Endothelial cell (in vitro differentiated cells): ENCODE measurements around the gene TSR3. TPM values are rescaled to one million over a fixed set of nuclear protein-coding genes. Genes with fewer than 3 reads are reported as not detected.

Experiments used
- DNase-seq: peaks from one replicate; pipeline ENCODE4 v3.0.0; 2021; ENCODE audit warnings: low spot score
- H3K27ac Mint-ChIP-seq: one replicate; pipeline ENCODE4 v1.8.0; 2021; ENCODE audit warnings: mixed read lengths, inconsistent platforms; ENCODE audit not compliant: unreplicated experiment
- H3K27me3 Mint-ChIP-seq: one replicate; pipeline ENCODE4 v1.8.0; 2021; ENCODE audit warnings: mild to moderate bottlenecking, moderate library complexity, mixed read lengths, inconsistent platforms; ENCODE audit not compliant: unreplicated experiment
- H3K36me3 Mint-ChIP-seq: one replicate; pipeline ENCODE4 v1.8.0; 2021; ENCODE audit warnings: mild to moderate bottlenecking, low read depth, mixed read lengths, inconsistent platforms; ENCODE audit not compliant: unreplicated experiment
- H3K4me1 Mint-ChIP-seq: one replicate; pipeline ENCODE4 v1.8.0; 2021; ENCODE audit warnings: mild to moderate bottlenecking, mixed read lengths, inconsistent platforms; ENCODE audit not compliant: unreplicated experiment
- H3K4me3 Mint-ChIP-seq: one replicate; pipeline ENCODE4 v1.8.0; 2021; ENCODE audit warnings: mild to moderate bottlenecking, mixed read lengths, inconsistent platforms; ENCODE audit not compliant: unreplicated experiment
- H3K9me3 Mint-ChIP-seq: one replicate; pipeline ENCODE4 v1.8.0; 2021; ENCODE audit warnings: mixed read lengths, inconsistent platforms; ENCODE audit not compliant: unreplicated experiment
- CTCF ChIP-seq: fragments of 200-600 bp; sonication (generic); IDR thresholded peaks from one replicate; pipeline ENCODE4 v1.5.0; 2021; ENCODE audit warnings: antibody characterized with exemption; ENCODE audit not compliant: unreplicated experiment
- total RNA-seq: library from RNA; stranded (reverse); fragmentation: NEBNext Ultra II Directional; extraction: Animal tissue kit (Norgen Biotek cat#: 25700); gene quantifications from one replicate; pipeline ENCODE4 v1.2.1, GENCODE V29; 2021; ENCODE audit not compliant: unreplicated experiment

The TSR3 gene
- total RNA-seq, 1 donor from 2014 or later: 68.2 TPM

GRCh38 chr16:1378087-1378803 lies 26.6 kb upstream of the TSR3 start:
- peaks cover 9% of the 10 kb centered on the region for H3K4me1 Mint-ChIP-seq
- H3K4me3 Mint-ChIP-seq: peak overlapping the region; percentile 87
- H3K27ac Mint-ChIP-seq: no peak overlapping the region
- peaks cover 12% of the 10 kb centered on the region for H3K27me3 Mint-ChIP-seq
- H3K36me3 Mint-ChIP-seq: peaks cover 14% of the 10 kb centered on the region
- no peak for TF ChIP-seq CTCF
- no peaks in the 10 kb centered on the region for H3K9me3 Mint-ChIP-seq
- DNase-seq: no peak

- no peak for TF ChIP-seq CTCF
- Mint-ChIP-seq H3K27me3 (peaks cover 12% of the 10 kb centered on the region), H3K4me3 (no peak overlapping the region), H3K36me3 (peaks cover 14% of the 10 kb centered on the region), H3K4me1 (peaks cover 9% of the 10 kb centered on the region), H3K27ac (no peak overlapping the region), H3K9me3 (no peaks in the 10 kb centered on the region)
- DNase-seq: no peak
Observed at GRCh38 chr16:1377406-1378010, 25.8 kb upstream of the TSR3 start.

GRCh38 chr16:1375741-1376410 lies 24.2 kb upstream of the TSR3 start:
- no peak for TF ChIP-seq CTCF
- Mint-ChIP-seq H3K27ac (no peak overlapping the region), H3K4me1 (peaks cover 9% of the 10 kb centered on the region), H3K4me3 (no peak overlapping the region), H3K36me3 (peaks cover 12% of the 10 kb centered on the region), H3K27me3 (peaks cover 12% of the 10 kb centered on the region), H3K9me3 (no peaks in the 10 kb centered on the region)
- DNase-seq: no peak

- TF ChIP-seq CTCF: no peak
- Mint-ChIP-seq H3K4me1 (peaks cover 9% of the 10 kb centered on the region), H3K9me3 (no peaks in the 10 kb centered on the region), H3K36me3 (peaks cover 11% of the 10 kb centered on the region), H3K27ac (no peak overlapping the region), H3K4me3 (no peak overlapping the region), H3K27me3 (peaks cover 10% of the 10 kb centered on the region)
- no peak for DNase-seq
Observed at GRCh38 chr16:1375298-1375640, 23.6 kb upstream of the TSR3 start.
